Panc1 (cell line): ENCODE results near the gene GSG1. TPM values are rescaled to one million over a fixed set of nuclear protein-coding genes. Genes with fewer than 3 reads are reported as not detected.

Experiments
- ATAC-seq: fragments of 200-7000 bp; cut with Tn5 transposase; 2 replicates; pipeline ENCODE4 v1.9.1; 2020; ENCODE audit warnings: mild to moderate bottlenecking, moderate library complexity
- BruUV-seq: library from RNA; stranded (reverse); fragments of 400-500 nt; replicated peaks from 2 replicates; lab custom pipeline; 2021; lab: Mats Ljungman, UMichigan
- CTCF ChIA-PET: fragments of 300-600 bp; sonication (Branson Sonifier 250); formaldehyde crosslinking; loops from one replicate; lab custom pipeline; 2022; ENCODE audit warnings: antibody characterized with exemption; lab: Charles Lee
- POLR2A ChIA-PET: fragments of 300-600 bp; sonication (Branson Sonifier 250); formaldehyde crosslinking; loops from one replicate; lab custom pipeline; 2022; ENCODE audit warnings: antibody characterized with exemption; lab: Charles Lee
- DNase-seq: peaks from one replicate; pipeline ENCODE4 v3.0.0-alpha.2; 2010; ENCODE audit warnings: low read depth, low spot score
- H3K27ac ChIP-seq: 2 replicates; pipeline ENCODE4 v1.5.1; 2011; ENCODE audit warnings: mild to moderate bottlenecking, low read length, inconsistent platforms
- H3K27me3 ChIP-seq: fragments of 200-500 bp; sonication (Bioruptor generic); 2 replicates; pipeline ENCODE4 v1.6.0; 2014; ENCODE audit warnings: low read length, inconsistent platforms; ENCODE audit not compliant: control insufficient read depth, insufficient read depth
- H3K36me3 ChIP-seq: fragments of 200-500 bp; sonication (Bioruptor generic); 2 replicates; pipeline ENCODE4 v1.5.1; 2014; ENCODE audit warnings: inconsistent platforms, mild to moderate bottlenecking, low read length, moderate library complexity; ENCODE audit not compliant: control insufficient read depth, insufficient read depth
- H3K4me1 ChIP-seq: 2 replicates; pipeline ENCODE4 v1.5.1; 2011; ENCODE audit warnings: inconsistent platforms, mild to moderate bottlenecking, low read length, moderate library complexity; ENCODE audit not compliant: control insufficient read depth, insufficient read depth
- H3K4me3 ChIP-seq, 2 experiments: 2 replicates each; pipeline ENCODE4 v1.5.1; 2011 to 2012; ENCODE audit warnings: low read depth in 2 of 2, low read length in 2 of 2, mild to moderate bottlenecking in 2 of 2, inconsistent platforms in 1 of 2, moderate library complexity in 1 of 2
- H3K9me3 ChIP-seq: fragments of 200-500 bp; sonication (Bioruptor generic); 2 replicates; pipeline ENCODE4 v1.5.1; 2014; ENCODE audit warnings: low read depth, mild to moderate bottlenecking, inconsistent platforms, low read length, moderate library complexity; ENCODE audit not compliant: control insufficient read depth, insufficient read depth
- CTCF ChIP-seq: fragments of 450-650 bp; IDR thresholded peaks from 2 replicates; pipeline ENCODE4 v1.5.1; 2017; ENCODE audit warnings: mild to moderate bottlenecking
- POLR2AphosphoS5 ChIP-seq: IDR thresholded peaks from 2 replicates; pipeline ENCODE4 v1.6.1; 2012; ENCODE audit warnings: mild to moderate bottlenecking, low read depth, low read length, moderate library complexity
- SIN3A ChIP-seq: IDR thresholded peaks from 2 replicates; pipeline ENCODE4 v1.6.1; 2012; ENCODE audit warnings: low read depth, mild to moderate bottlenecking, low read length, moderate library complexity, borderline replicate concordance; ENCODE audit not compliant: insufficient read depth
- TCF7L2 ChIP-seq: IDR thresholded peaks from 2 replicates; pipeline ENCODE4 v1.6.1; 2011; ENCODE audit warnings: mild to moderate bottlenecking, low read depth, low read length, inconsistent platforms
- in situ Hi-C: cut with HindIII; loops from 2 replicates; pipeline ENCODE4 v1.10.0; 2016; ENCODE audit warnings: low sequenced_read_pairs, low pct_unique_long_range_greater_than_20kb
- intact Hi-C: fragments of 100-400 bp; cut with micrococcal nuclease; formaldehyde crosslinking; loops from one replicate; pipeline ENCODE4 v1.10.0; 2022; ENCODE audit not compliant: unreplicated experiment
- total RNA-seq: library from RNA; stranded (reverse); gene quantifications from one replicate; pipeline ENCODE4 v1.2.1, GENCODE V29; 2021; ENCODE audit not compliant: unreplicated experiment
- TF ChIP-seq, protein P1 (sequence below), 2 experiments: IDR thresholded peaks; 2 replicates each; pipeline ENCODE4 v1.6.1; 2011 to 2012; ENCODE audit warnings: low read depth in 2 of 2, control low read depth in 1 of 2, low read length in 1 of 2, mild to moderate bottlenecking in 1 of 2, moderate library complexity in 1 of 2; ENCODE audit not compliant: insufficient read depth in 1 of 2

Gene GSG1
- total RNA-seq, 1 experiment from 2014 or later: not detected

DNA sequence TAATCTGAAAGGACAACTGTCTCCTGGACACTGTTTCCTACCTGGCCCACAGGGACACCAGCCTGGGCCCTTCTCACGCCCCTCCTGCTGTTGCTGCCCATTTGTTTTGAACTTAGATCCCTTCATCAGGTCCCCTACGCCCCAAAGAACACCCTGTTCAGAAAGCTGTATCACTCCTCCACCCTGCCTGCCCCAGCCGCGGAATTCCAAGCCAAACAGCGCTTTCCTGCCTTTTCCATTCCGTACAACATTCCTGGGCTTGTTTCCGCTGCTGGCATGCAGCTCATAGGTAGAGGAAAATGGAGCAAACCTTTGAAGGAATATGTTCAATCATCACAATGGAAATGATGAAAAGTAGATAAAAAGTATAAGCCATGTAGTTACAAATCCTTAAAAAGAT, 12.8 kb upstream of the GSG1 start:
- Histone ChIP-seq H3K9me3 (no peaks in the 10 kb centered on the region), H3K4me3 (no peak overlapping the region), H3K27ac (no peak overlapping the region), H3K27me3 (no peaks in the 10 kb centered on the region), H3K36me3 (no peaks in the 10 kb centered on the region), H3K4me1 (no peaks in the 10 kb centered on the region)
- ATAC-seq (no peak), DNase-seq (no peak)
- no TSS peak for BruUV-seq
- ChIA-PET CTCF (no interaction called here), POLR2A (no interaction called here)
- in situ Hi-C loops: no loop called here
- intact Hi-C loops: no loop called here
- TF ChIP-seq, protein P1, sequence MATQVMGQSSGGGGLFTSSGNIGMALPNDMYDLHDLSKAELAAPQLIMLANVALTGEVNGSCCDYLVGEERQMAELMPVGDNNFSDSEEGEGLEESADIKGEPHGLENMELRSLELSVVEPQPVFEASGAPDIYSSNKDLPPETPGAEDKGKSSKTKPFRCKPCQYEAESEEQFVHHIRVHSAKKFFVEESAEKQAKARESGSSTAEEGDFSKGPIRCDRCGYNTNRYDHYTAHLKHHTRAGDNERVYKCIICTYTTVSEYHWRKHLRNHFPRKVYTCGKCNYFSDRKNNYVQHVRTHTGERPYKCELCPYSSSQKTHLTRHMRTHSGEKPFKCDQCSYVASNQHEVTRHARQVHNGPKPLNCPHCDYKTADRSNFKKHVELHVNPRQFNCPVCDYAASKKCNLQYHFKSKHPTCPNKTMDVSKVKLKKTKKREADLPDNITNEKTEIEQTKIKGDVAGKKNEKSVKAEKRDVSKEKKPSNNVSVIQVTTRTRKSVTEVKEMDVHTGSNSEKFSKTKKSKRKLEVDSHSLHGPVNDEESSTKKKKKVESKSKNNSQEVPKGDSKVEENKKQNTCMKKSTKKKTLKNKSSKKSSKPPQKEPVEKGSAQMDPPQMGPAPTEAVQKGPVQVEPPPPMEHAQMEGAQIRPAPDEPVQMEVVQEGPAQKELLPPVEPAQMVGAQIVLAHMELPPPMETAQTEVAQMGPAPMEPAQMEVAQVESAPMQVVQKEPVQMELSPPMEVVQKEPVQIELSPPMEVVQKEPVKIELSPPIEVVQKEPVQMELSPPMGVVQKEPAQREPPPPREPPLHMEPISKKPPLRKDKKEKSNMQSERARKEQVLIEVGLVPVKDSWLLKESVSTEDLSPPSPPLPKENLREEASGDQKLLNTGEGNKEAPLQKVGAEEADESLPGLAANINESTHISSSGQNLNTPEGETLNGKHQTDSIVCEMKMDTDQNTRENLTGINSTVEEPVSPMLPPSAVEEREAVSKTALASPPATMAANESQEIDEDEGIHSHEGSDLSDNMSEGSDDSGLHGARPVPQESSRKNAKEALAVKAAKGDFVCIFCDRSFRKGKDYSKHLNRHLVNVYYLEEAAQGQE (IDR thresholded peaks at IDR 0.05; ENCODE audit: insufficient read depth in 1 of 2, low read depth in 2 of 2, low read length in 1 of 2): no peak
- TF ChIP-seq TCF7L2: no peak
- no peak for TF ChIP-seq POLR2AphosphoS5
- TF ChIP-seq SIN3A: no peak
- no peak for TF ChIP-seq CTCF

- no peak for TF ChIP-seq TCF7L2
- no peak for TF ChIP-seq CTCF
- TF ChIP-seq, protein P1 (IDR thresholded peaks at IDR 0.05; ENCODE audit: insufficient read depth in 1 of 2, low read depth in 2 of 2, low read length in 1 of 2): no peak
- no peak for TF ChIP-seq POLR2AphosphoS5
- no peak for TF ChIP-seq SIN3A
Measured at GRCh38 chr12:13114251-13115052, 11.0 kb upstream of the GSG1 start.

More at GRCh38 chr12:13114251-13115052, 11.0 kb upstream of the GSG1 start:
- in situ Hi-C loops: no loop called here
- Histone ChIP-seq H3K27me3 (no peaks in the 10 kb centered on the region), H3K27ac (0 out of 2 replicates have a peak overlapping the region, but pooled peaks have one; percentile 7), H3K4me1 (no peaks in the 10 kb centered on the region), H3K9me3 (no peaks in the 10 kb centered on the region), H3K4me3 (no peak overlapping the region), H3K36me3 (no peaks in the 10 kb centered on the region)
- ChIA-PET CTCF (no interaction called here), POLR2A (no interaction called here)
- DNase-seq: no peak
- ATAC-seq: no peak
- no TSS peak for BruUV-seq
- intact Hi-C loops: no loop called here
